Esophagus squamous epithelium (tissue), 4 donors: Measurements from ENCODE around the gene SAP25.
"Not testable (repeated sequence)": the region's sequence is repeated elsewhere in the genome, so short reads cannot be mapped to it uniquely, and the experiment has no call there.

Experiments
- CTCF ChIP-seq, 6 experiments: fragments of 450-650 bp in 4 of 6; fragments of 200-600 bp in 2 of 6; sonication (generic) in 2 of 6; IDR thresholded peaks; one replicate each; pipeline ENCODE4 v1.5.1; 2016 to 2019; ENCODE audit warnings: antibody characterized with exemption in 6 of 6, mild to moderate bottlenecking in 4 of 6, moderate library complexity in 4 of 6
- POLR2A ChIP-seq, 4 donors: fragments of 450-650 bp; IDR thresholded peaks; one replicate each; pipeline ENCODE4 v1.6.1; 2017; ENCODE audit warnings: antibody characterized with exemption in 4 of 4, mild to moderate bottlenecking in 4 of 4, moderate library complexity in 3 of 4

GRCh38 chr7:100564405-100564804 is 9.3 kb downstream of the SAP25 start:
- not testable (repeated sequence) for TF ChIP-seq CTCF, POLR2A (IDR thresholded peaks at IDR 0.05)
